GM21786 (cell line): ENCODE results near the gene FOSB.
"Not testable (repeated sequence)": the region's sequence is repeated elsewhere in the genome, so short reads cannot be mapped to it uniquely, and the experiment has no call there.

Experiments
- ATAC-seq: cut with Tn5 transposase; IDR thresholded peaks from one replicate; pipeline ENCODE4 v1.9.1; 2021; ENCODE audit not compliant: unreplicated experiment

The FOSB gene

GRCh38 chr19:45503909-45504308 lies 36.1 kb downstream of the FOSB start:
- no peak for ATAC-seq

- no peak for ATAC-seq
These were observed 37.6 kb downstream of the FOSB start for GRCh38 chr19:45505151-45505995.

- no peak for ATAC-seq
These were observed 38.1 kb downstream of the FOSB start for GRCh38 chr19:45505996-45506245.

- ATAC-seq: peak; percentile 42
These were observed 38.6 kb downstream of the FOSB start for GRCh38 chr19:45506246-45506988.

GRCh38 chr19:45506989-45507871 lies 39.4 kb downstream of the FOSB start, which contains the start of gene VASP:
TSS of gene VASP (plus strand) at chr19:45507479. CDS start at chr19:45507772, 293 bp downstream.
- peak; percentile 37 for ATAC-seq

GRCh38 chr19:45507872-45508416 lies 40.1 kb downstream of the FOSB start:
- ATAC-seq: no peak

- ATAC-seq: no peak
These were observed 40.6 kb downstream of the FOSB start for GRCh38 chr19:45508417-45508860.

GRCh38 chr19:45508861-45509691 lies 41.3 kb downstream of the FOSB start:
- peak; percentile 27 for ATAC-seq

GRCh38 chr19:45509692-45510015 lies 41.9 kb downstream of the FOSB start:
- no peak for ATAC-seq

- ATAC-seq: not testable (repeated sequence)
These were observed 42.6 kb downstream of the FOSB start for GRCh38 chr19:45510352-45510751.

- no peak for ATAC-seq
These were observed 43.3 kb downstream of the FOSB start for GRCh38 chr19:45511074-45511473.

- no peak for ATAC-seq
These were observed 45.2 kb downstream of the FOSB start for GRCh38 chr19:45512881-45513483.

GRCh38 chr19:45514376-45515051 lies 46.7 kb downstream of the FOSB start:
- no peak for ATAC-seq

GRCh38 chr19:45515081-45515624 lies 47.4 kb downstream of the FOSB start:
- ATAC-seq: no peak

- no peak for ATAC-seq
These were observed 48.1 kb downstream of the FOSB start for GRCh38 chr19:45515807-45516401.

- ATAC-seq: no peak
These were observed 49.4 kb downstream of the FOSB start for GRCh38 chr19:45517238-45517637.

GRCh38 chr19:45517641-45518468 lies 50.1 kb downstream of the FOSB start:
- no peak for ATAC-seq

- ATAC-seq: no peak
These were observed 50.7 kb downstream of the FOSB start for GRCh38 chr19:45518469-45518826.
